Liver (tissue), 9 donors: Measurements from ENCODE around the gene RAPGEF4. TPM values are rescaled to one million over a fixed set of nuclear protein-coding genes. Genes with fewer than 3 reads are reported as not detected.

Source experiments
- DNase-seq: peaks from one replicate; pipeline ENCODE4 v3.0.0-alpha.2; 2017; ENCODE audit warnings: low spot score
- H3K27ac ChIP-seq, 2 donors: one replicate each; pipeline ENCODE4 v1.7.0; 2013; ENCODE audit warnings: inconsistent platforms in 2 of 2, low read length in 2 of 2, control low read depth in 1 of 2, low read depth in 1 of 2, mild to moderate bottlenecking in 1 of 2
- H3K27me3 ChIP-seq, 4 donors: one replicate each; pipeline versions ENCODE4 v1.6.1 to v1.7.0; 2013; ENCODE audit warnings: low read length in 3 of 4, inconsistent platforms in 1 of 4, mild to moderate bottlenecking in 1 of 4, moderate library complexity in 1 of 4; ENCODE audit not compliant: control insufficient read depth in 4 of 4, insufficient read depth in 4 of 4
- H3K36me3 ChIP-seq, 4 donors: one replicate each; pipeline versions ENCODE4 v1.6.1 to v1.7.0; 2013; ENCODE audit warnings: low read length in 3 of 4, mild to moderate bottlenecking in 3 of 4, low read depth in 1 of 4, moderate library complexity in 1 of 4; ENCODE audit not compliant: control insufficient read depth in 4 of 4, insufficient read depth in 3 of 4
- H3K4me1 ChIP-seq, 4 donors: one replicate each; pipeline versions ENCODE4 v1.6.1 to v1.7.0; 2013; ENCODE audit warnings: low read length in 3 of 4, mild to moderate bottlenecking in 3 of 4, moderate library complexity in 1 of 4; ENCODE audit not compliant: control insufficient read depth in 4 of 4, insufficient read depth in 4 of 4
- H3K4me3 ChIP-seq, 3 donors: one replicate each; pipeline versions ENCODE4 v1.6.1 to v1.7.0; 2013; ENCODE audit warnings: low read length in 3 of 3, control low read depth in 1 of 3, low read depth in 1 of 3, mild to moderate bottlenecking in 1 of 3
- H3K9ac ChIP-seq, 2 donors: one replicate each; pipeline ENCODE4 v1.7.0; 2013; ENCODE audit warnings: low read length in 2 of 2, mild to moderate bottlenecking in 2 of 2, moderate library complexity in 2 of 2, control low read depth in 1 of 2, low read depth in 1 of 2
- H3K9me3 ChIP-seq, 4 donors: one replicate each; pipeline versions ENCODE4 v1.6.1 to v1.7.0; 2013; ENCODE audit warnings: low read length in 3 of 4; ENCODE audit not compliant: control insufficient read depth in 4 of 4
- CTCF ChIP-seq: fragments of 150-350 bp; IDR thresholded peaks from 2 replicates; pipeline ENCODE4 v1.5.1; 2017; ENCODE audit warnings: improper control_type of control experiment, low read depth, low read length; ENCODE audit not compliant: missing input control
- EGR1 ChIP-seq, 2 donors: IDR thresholded peaks; 2 replicates each; pipeline ENCODE4 v1.6.1; 2016 to 2018; ENCODE audit warnings: antibody characterized with exemption in 2 of 2, low read depth in 2 of 2
- FOXA1 ChIP-seq: IDR thresholded peaks from 2 replicates; pipeline ENCODE4 v1.6.1; 2016; ENCODE audit warnings: antibody characterized with exemption
- FOXA2 ChIP-seq: IDR thresholded peaks from 2 replicates; pipeline ENCODE4 v1.6.1; 2016; ENCODE audit warnings: antibody characterized with exemption
- GABPA ChIP-seq, 2 donors: IDR thresholded peaks in 1 of 2; conservative IDR thresholded peaks in 1 of 2; 2 replicates each; pipeline ENCODE4 v1.6.1; 2016; ENCODE audit warnings: antibody characterized with exemption in 2 of 2, mild to moderate bottlenecking in 1 of 2, moderate library complexity in 1 of 2
- HNF4A ChIP-seq, 2 donors: conservative IDR thresholded peaks; 2 replicates each; pipeline ENCODE4 v1.6.1; 2016; ENCODE audit warnings: antibody characterized with exemption in 2 of 2, mild to moderate bottlenecking in 2 of 2
- HNF4G ChIP-seq: IDR thresholded peaks from 2 replicates; pipeline ENCODE4 v1.6.1; 2016; ENCODE audit warnings: antibody characterized with exemption
- JUND ChIP-seq, 2 donors: IDR thresholded peaks; 2 replicates each; pipeline ENCODE4 v1.6.1; 2016; ENCODE audit warnings: antibody characterized with exemption in 2 of 2
- NR2F2 ChIP-seq: IDR thresholded peaks from 2 replicates; pipeline ENCODE4 v1.6.1; 2016; ENCODE audit warnings: antibody characterized with exemption
- RAD21 ChIP-seq, 2 donors: IDR thresholded peaks; 2 replicates each; pipeline ENCODE4 v1.6.1; 2016; ENCODE audit warnings: antibody characterized with exemption in 2 of 2, mild to moderate bottlenecking in 2 of 2
- RXRA ChIP-seq, 2 donors: IDR thresholded peaks; 2 replicates each; pipeline ENCODE4 v1.6.1; 2017 to 2018; ENCODE audit warnings: antibody characterized with exemption in 2 of 2, mild to moderate bottlenecking in 1 of 2
- SP1 ChIP-seq: IDR thresholded peaks from 2 replicates; pipeline ENCODE4 v1.6.1; 2018; ENCODE audit warnings: antibody characterized with exemption, mild to moderate bottlenecking
- TAF1 ChIP-seq: conservative IDR thresholded peaks from 2 replicates; pipeline ENCODE4 v1.6.1; 2016; ENCODE audit warnings: antibody characterized with exemption, mild to moderate bottlenecking
- YY1 ChIP-seq: IDR thresholded peaks from 2 replicates; pipeline ENCODE4 v1.6.1; 2016; ENCODE audit warnings: antibody characterized with exemption, mild to moderate bottlenecking
- WGBS: extraction: QIAGEN DNeasy Blood & Tissue Kit; methylation state at CpG from one replicate; pipeline ENCODE4 v1.1.7; 2013; 5-methylcytosine and 5-hydroxymethylcytosine counted together
- polyA plus RNA-seq, 2 donors: library from polyadenylated mRNA; stranded (reverse) in 1 of 2; unstranded in 1 of 2; fragments of 200-250 nt in 1 of 2; fragments of >200 nt in 1 of 2; fragmentation: Nextera tagmentation in 1 of 2; extraction: Ambion mirVana in 1 of 2; gene quantifications; one replicate each; pipeline versions ENCODE4 v1.2.1 to v1.2.3, GENCODE V29; 2013 to 2015
- total RNA-seq, 2 donors: library from RNA; depleted of rRNA; stranded (reverse); fragments of >200 nt; gene quantifications; one replicate each; pipeline ENCODE4 v1.2.3, GENCODE V29; 2014
- TF ChIP-seq, protein P1 (sequence below): IDR thresholded peaks from 2 replicates; pipeline ENCODE4 v1.6.1; 2016; ENCODE audit warnings: antibody characterized with exemption
- TF ChIP-seq, protein P2 (sequence below): IDR thresholded peaks from 2 replicates; pipeline ENCODE4 v1.6.1; 2016; ENCODE audit warnings: antibody characterized with exemption
- TF ChIP-seq, protein P3 (sequence below): IDR thresholded peaks from 2 replicates; pipeline ENCODE4 v1.6.1; 2016; ENCODE audit warnings: antibody characterized with exemption
- donor health status: healthy.
- donor health status: healthy.
- donor health status: healthy.
- donor health status: healthy.
- donor health status: healthy.

The RAPGEF4 gene
- total and polyA plus RNA-seq, 4 donors, result 1.5 to 18.2 (median 8.3) TPM

DNA sequence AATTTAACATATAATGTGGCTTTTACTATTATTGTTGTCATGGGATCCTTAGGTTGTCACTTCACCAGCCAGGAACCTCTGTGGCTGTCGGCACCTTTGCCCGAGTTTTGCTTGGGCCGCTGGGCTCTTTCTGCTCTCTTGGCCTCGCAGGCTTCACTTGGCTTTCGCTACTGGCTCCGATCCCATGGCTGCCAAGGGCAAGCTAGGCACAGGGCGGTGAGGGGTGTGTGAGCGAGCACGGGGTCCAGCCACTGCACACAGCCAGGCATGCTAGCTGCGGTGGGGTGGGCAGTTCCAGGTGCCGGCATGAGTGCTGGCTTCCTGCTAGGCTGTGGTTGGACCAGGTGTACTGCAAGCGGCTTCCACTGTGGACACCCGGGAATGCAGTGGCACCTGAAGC is 23.4 kb upstream of the RAPGEF4 start:
- TF ChIP-seq, protein P1, sequence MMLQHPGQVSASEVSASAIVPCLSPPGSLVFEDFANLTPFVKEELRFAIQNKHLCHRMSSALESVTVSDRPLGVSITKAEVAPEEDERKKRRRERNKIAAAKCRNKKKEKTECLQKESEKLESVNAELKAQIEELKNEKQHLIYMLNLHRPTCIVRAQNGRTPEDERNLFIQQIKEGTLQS, result no peak
- no peak for DNase-seq
- Histone ChIP-seq H3K27ac (no peak overlapping the region), H3K9me3 (peaks cover 0 to 6% (median 0%) of the 10 kb centered on the region in 4 donors), H3K4me1 (no peaks in the 10 kb centered on the region), H3K9ac (no peak overlapping the region), H3K36me3 (no peaks in the 10 kb centered on the region), H3K27me3 (no peaks in the 10 kb centered on the region), H3K4me3 (no peak overlapping the region)
- WGBS, result 90% methylated on average over 13 of the region's 13 CpGs

- Histone ChIP-seq H3K27me3 (no peaks in the 10 kb centered on the region), H3K4me1 (no peaks in the 10 kb centered on the region), H3K27ac (no peak overlapping the region), H3K9me3 (peaks cover 0 to 6% (median 0%) of the 10 kb centered on the region in 4 donors), H3K9ac (no peak overlapping the region), H3K4me3 (no peak overlapping the region), H3K36me3 (no peaks in the 10 kb centered on the region)
- TF ChIP-seq RXRA (IDR thresholded peaks at IDR 0.05) (no peak), RAD21 (IDR thresholded peaks at IDR 0.05) (no peak), EGR1 (IDR thresholded peaks at IDR 0.05; ENCODE audit: low read depth in 2 of 2) (no peak), CTCF (no peak), FOXA1 (no peak)
- TF ChIP-seq, protein P2, sequence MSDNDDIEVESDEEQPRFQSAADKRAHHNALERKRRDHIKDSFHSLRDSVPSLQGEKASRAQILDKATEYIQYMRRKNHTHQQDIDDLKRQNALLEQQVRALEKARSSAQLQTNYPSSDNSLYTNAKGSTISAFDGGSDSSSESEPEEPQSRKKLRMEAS, result no peak
- WGBS, result 90% methylated on average over 16 of the region's 16 CpGs
- DNase-seq, result no peak
These were observed 22.2 kb upstream of the RAPGEF4 start for GRCh38 chr2:172713365-172713875.

DNA sequence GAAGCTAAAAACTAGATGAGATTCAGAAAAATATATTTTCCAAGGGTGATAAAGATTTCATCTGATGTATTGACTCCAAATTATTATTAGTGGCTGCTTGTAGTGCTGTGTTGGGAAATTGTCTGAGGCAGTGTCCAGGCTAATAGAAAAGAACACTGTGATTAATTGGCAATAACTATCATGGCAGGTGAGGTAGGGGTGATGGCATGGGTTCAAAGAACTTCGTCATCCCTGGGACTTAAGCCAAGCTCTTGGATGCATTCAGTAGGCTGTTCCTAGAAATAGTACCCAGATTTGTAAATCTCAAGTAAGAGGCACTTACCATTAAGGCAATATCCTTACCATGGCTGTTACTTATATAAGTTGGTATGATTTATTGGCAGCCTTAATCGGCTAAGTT is 13.2 kb upstream of the RAPGEF4 start:
- Histone ChIP-seq H3K27ac (no peak overlapping the region), H3K36me3 (no peaks in the 10 kb centered on the region), H3K9me3 (no peaks in the 10 kb centered on the region), H3K4me3 (no peak overlapping the region), H3K9ac (no peak overlapping the region), H3K27me3 (no peaks in the 10 kb centered on the region), H3K4me1 (peaks cover 0 to 15% (median 8%) of the 10 kb centered on the region in 4 donors)
- DNase-seq, result no peak
- WGBS, result 59% methylated on average over 2 of the region's 2 CpGs
- TF ChIP-seq SP1, result no peak
- no peak for TF ChIP-seq EGR1 (IDR thresholded peaks at IDR 0.05; ENCODE audit: low read depth in 2 of 2)
- no peak for TF ChIP-seq FOXA2
- TF ChIP-seq HNF4G, result no peak
- TF ChIP-seq, protein P3, sequence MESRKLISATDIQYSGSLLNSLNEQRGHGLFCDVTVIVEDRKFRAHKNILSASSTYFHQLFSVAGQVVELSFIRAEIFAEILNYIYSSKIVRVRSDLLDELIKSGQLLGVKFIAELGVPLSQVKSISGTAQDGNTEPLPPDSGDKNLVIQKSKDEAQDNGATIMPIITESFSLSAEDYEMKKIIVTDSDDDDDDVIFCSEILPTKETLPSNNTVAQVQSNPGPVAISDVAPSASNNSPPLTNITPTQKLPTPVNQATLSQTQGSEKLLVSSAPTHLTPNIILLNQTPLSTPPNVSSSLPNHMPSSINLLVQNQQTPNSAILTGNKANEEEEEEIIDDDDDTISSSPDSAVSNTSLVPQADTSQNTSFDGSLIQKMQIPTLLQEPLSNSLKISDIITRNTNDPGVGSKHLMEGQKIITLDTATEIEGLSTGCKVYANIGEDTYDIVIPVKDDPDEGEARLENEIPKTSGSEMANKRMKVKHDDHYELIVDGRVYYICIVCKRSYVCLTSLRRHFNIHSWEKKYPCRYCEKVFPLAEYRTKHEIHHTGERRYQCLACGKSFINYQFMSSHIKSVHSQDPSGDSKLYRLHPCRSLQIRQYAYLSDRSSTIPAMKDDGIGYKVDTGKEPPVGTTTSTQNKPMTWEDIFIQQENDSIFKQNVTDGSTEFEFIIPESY, result no peak
- no peak for TF ChIP-seq TAF1
- no peak for TF ChIP-seq GABPA (IDR thresholded peaks at IDR 0.05 in 1 of 2, conservative IDR thresholded peaks at IDR 0.05 in 1 of 2)
- TF ChIP-seq NR2F2, result no peak
- TF ChIP-seq CTCF, result no peak
- TF ChIP-seq, protein P2, result no peak
- no peak for TF ChIP-seq JUND (IDR thresholded peaks at IDR 0.05)
- TF ChIP-seq HNF4A (conservative IDR thresholded peaks at IDR 0.05), result no peak
- no peak for TF ChIP-seq RXRA (IDR thresholded peaks at IDR 0.05)
- TF ChIP-seq YY1, result no peak
- TF ChIP-seq, protein P1, result no peak
